ENCODE measurements around the gene SLC17A1. TPM values are rescaled to one million over a fixed set of nuclear protein-coding genes. Genes with fewer than 3 reads are reported as not detected.

SLC17A1 gene, protein sequence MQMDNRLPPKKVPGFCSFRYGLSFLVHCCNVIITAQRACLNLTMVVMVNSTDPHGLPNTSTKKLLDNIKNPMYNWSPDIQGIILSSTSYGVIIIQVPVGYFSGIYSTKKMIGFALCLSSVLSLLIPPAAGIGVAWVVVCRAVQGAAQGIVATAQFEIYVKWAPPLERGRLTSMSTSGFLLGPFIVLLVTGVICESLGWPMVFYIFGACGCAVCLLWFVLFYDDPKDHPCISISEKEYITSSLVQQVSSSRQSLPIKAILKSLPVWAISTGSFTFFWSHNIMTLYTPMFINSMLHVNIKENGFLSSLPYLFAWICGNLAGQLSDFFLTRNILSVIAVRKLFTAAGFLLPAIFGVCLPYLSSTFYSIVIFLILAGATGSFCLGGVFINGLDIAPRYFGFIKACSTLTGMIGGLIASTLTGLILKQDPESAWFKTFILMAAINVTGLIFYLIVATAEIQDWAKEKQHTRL
- total RNA-seq = 1 to 10 TPM in 1 of 2 donors, under 1 TPM in 1; 0.99 to 1.0 TPM
- 3.9 TPM for polyA plus RNA-seq (ENCODE audit: insufficient read depth, low read depth, low replicate concordance)
- long read RNA-seq, donor 1 = 0 reads
- long read RNA-seq, donor 2 = 0 reads

DNA sequence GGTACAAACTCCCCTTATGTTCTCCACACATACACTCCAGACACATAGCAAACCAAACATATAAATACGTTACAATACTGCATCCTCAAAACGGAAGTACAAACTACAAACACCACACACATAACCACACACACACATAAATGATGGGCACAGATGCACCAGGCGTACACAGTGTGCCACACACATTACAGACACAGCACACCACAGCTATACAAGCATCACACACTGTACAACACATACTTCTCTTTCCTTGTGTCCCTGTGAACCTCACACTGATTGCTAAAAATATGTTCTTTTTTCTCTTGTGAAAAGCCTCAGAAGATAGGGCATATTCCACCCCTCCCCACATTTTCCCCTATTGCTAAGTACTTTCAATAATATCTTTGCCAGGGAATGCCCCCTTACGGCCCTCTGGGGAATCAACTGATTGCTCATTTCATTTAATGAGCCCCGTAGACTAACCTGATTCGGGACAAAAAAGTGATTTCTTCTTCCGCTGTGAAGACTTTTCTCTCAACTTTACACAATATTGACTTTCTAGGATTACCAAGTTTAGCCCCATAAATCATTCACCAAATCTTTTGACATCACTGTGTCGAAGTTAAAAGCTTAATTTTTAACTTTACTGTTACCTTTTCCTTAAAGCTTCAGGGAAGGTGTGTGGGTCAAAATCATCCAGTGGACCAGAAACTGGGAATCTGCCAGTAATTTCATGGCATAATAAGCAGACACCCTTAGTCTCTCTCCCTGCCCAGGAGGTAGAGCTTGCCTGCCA is at the start of gene SLC17A1:
Gene SLC17A1, minus strand, starts transcription at position 521 of the 775 bp plus-strand sequence. CDS start 1,495 bp downstream, outside the sequence.
- no peak for TF ChIP-seq POLR2A (IDR thresholded peaks at IDR 0.05)
- no peak for TF ChIP-seq CTCF (IDR thresholded peaks at IDR 0.05)
- intact Hi-C loops (cut with DNase I; ENCODE audit: low total_unique reads) = no loop called here

DNA sequence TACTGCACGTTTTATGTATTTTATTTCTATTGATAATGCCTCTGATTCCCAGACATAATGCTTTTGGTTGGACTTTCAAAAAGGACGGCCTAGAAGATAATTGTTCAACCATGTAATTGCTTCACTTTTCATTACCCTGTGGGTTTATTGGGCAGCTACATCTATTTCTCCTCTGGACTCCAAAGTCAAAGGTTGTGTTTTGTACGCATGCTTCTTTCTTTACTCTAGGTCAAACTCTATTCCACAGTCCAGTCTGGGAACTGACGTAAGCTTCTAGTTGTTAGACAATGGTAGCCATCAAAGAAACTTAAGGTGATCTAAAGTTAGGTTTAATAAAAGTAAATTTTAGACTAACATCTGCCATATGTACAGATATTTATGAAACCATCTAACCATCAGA is 48.7 kb upstream of the SLC17A1 start:
- H3K4me3 ChIP-seq = no peak overlapping the region
- no peaks in the 10 kb centered on the region for H3K36me3 ChIP-seq (ENCODE audit: low read depth, missing control alignments)
- H3K27me3 ChIP-seq = no peaks in the 10 kb centered on the region
- WGBS, 2 donors = 82 to 87% methylated on average over 4 of the region's 4 CpGs
- intact Hi-C loops (cut with DNase I; ENCODE audit: low total_unique reads) = no loop called here
- no peak for TF ChIP-seq CTCF (IDR thresholded peaks at IDR 0.05)
- TF ChIP-seq POLR2A (IDR thresholded peaks at IDR 0.05) = no peak
- no peaks in the 10 kb centered on the region for H3K9me3 ChIP-seq
- no peak for DNase-seq
- no peak overlapping the region for H3K27ac ChIP-seq
- H3K4me1 ChIP-seq = no peaks in the 10 kb centered on the region

More for the DNA sequence above, at the start of gene SLC17A1:
- Histone ChIP-seq H3K27me3 (no peaks in the 10 kb centered on the region), H3K9me3 (no peaks in the 10 kb centered on the region), H3K27ac (no peak within 1 kb of the TSS), H3K4me1 (no peaks in the 10 kb centered on the region), H3K4me3 (no peak within 1 kb of the TSS), H3K36me3 (ENCODE audit: low read depth, missing control alignments) (no peaks in the 10 kb centered on the region)
- 79 to 81% methylated on average over 8 of the region's 8 CpGs for WGBS, 2 donors
- no peak for DNase-seq

DNA sequence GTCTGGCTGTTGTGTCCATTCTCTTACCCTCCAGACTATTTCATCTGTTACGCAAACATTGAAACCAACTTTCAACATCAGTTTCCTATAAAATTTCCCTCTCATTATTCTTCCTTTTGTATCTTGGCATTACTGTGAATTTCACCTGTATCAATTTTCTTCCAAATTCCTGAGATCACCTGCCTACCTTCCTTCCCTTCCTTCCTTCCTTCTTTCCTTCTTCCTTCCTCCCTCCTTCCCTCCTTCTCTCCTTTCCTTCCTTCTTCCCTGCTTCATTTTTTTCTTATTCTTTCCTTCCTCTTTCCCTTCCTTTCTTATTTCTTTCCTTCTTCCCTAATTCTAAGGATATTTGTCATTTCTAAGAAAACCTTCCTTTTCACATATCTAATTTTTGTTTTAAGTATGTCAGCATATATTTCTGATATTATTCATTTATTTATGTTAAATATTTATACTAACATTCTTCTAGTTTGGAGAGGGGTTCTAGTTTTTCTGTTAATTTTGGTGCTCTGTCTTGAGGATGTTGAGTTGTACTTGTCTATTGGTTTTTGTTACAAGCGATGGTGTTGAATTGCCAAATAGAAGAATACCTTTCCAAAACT is 47.0 kb upstream of the SLC17A1 start:
- TF ChIP-seq CTCF (IDR thresholded peaks at IDR 0.05) (no peak), POLR2A (IDR thresholded peaks at IDR 0.05) (no peak)
- H3K4me3 ChIP-seq = no peak overlapping the region
- no peak for DNase-seq
- H3K27me3 ChIP-seq = no peaks in the 10 kb centered on the region
- 97 to 100% methylated on average over 2 of the region's 2 CpGs for WGBS, 2 donors
- H3K27ac ChIP-seq = no peak overlapping the region
- H3K9me3 ChIP-seq = no peaks in the 10 kb centered on the region
- no peaks in the 10 kb centered on the region for H3K4me1 ChIP-seq
- intact Hi-C loops (cut with DNase I; ENCODE audit: low total_unique reads) = no loop called here
- no peaks in the 10 kb centered on the region for H3K36me3 ChIP-seq (ENCODE audit: low read depth, missing control alignments)

GRCh38 chr6:25875926-25876602 is 44.2 kb upstream of the SLC17A1 start:
- no peak for TF ChIP-seq CTCF (IDR thresholded peaks at IDR 0.05)
- TF ChIP-seq POLR2A (IDR thresholded peaks at IDR 0.05) = no peak
- DNase-seq = peak; percentile 21
- 41 to 50% methylated on average over 3 of the region's 3 CpGs for WGBS, 2 donors
- no peaks in the 10 kb centered on the region for H3K36me3 ChIP-seq (ENCODE audit: low read depth, missing control alignments)
- H3K27ac ChIP-seq = no peak overlapping the region
- no peak overlapping the region for H3K4me3 ChIP-seq
- intact Hi-C loops (cut with DNase I; ENCODE audit: low total_unique reads) = no loop called here
- no peaks in the 10 kb centered on the region for H3K27me3 ChIP-seq
- no peaks in the 10 kb centered on the region for H3K4me1 ChIP-seq
- no peaks in the 10 kb centered on the region for H3K9me3 ChIP-seq

Data from testis (tissue), 5 donors.